ENCODE results near the gene ETNK1. TPM values are rescaled to one million over a fixed set of nuclear protein-coding genes. Genes with fewer than 3 reads are reported as not detected.

The ETNK1 gene
- total RNA-seq, 1 donor, result 37.6 TPM

- TF ChIP-seq CTCF (IDR thresholded peaks at IDR 0.05; ENCODE audit: insufficient read depth, low read length), result no peak
Measured at GRCh38 chr12:22665476-22665875, 40.5 kb downstream of the ETNK1 start.

GRCh38 chr12:22667122-22667521 is 42.2 kb downstream of the ETNK1 start:
- no peak overlapping the region for H3K4me3 ChIP-seq (ENCODE audit: low read depth, low read length)
- TF ChIP-seq CTCF (IDR thresholded peaks at IDR 0.05; ENCODE audit: insufficient read depth, low read length), result no peak
- DNase-seq (ENCODE audit: low read depth), result no peak

More at GRCh38 chr12:22665476-22665875, 40.5 kb downstream of the ETNK1 start:
- DNase-seq (ENCODE audit: low read depth), result no peak
- no peak overlapping the region for H3K4me3 ChIP-seq (ENCODE audit: low read depth, low read length)

GRCh38 chr12:22668441-22668840 is 43.5 kb downstream of the ETNK1 start:
- DNase-seq (ENCODE audit: low read depth), result no peak
- no peak for TF ChIP-seq CTCF (IDR thresholded peaks at IDR 0.05; ENCODE audit: insufficient read depth, low read length)

GRCh38 chr12:22670762-22671161 is 45.8 kb downstream of the ETNK1 start:
- TF ChIP-seq CTCF (IDR thresholded peaks at IDR 0.05; ENCODE audit: insufficient read depth, low read length), result peak; percentile 20
- no peak overlapping the region for H3K4me3 ChIP-seq (ENCODE audit: low read depth, low read length)
- peak; percentile 39 for DNase-seq (ENCODE audit: low read depth)

More at GRCh38 chr12:22668441-22668840, 43.5 kb downstream of the ETNK1 start:
- H3K4me3 ChIP-seq (ENCODE audit: low read depth, low read length), result no peak overlapping the region

GRCh38 chr12:22672951-22673350 is 48.0 kb downstream of the ETNK1 start:
- H3K4me3 ChIP-seq (ENCODE audit: low read depth, low read length), result no peak overlapping the region
- DNase-seq (ENCODE audit: low read depth), result peak; percentile 67
- TF ChIP-seq CTCF (IDR thresholded peaks at IDR 0.05; ENCODE audit: insufficient read depth, low read length), result no peak

- H3K4me3 ChIP-seq (ENCODE audit: low read depth, low read length), result no peak overlapping the region
- DNase-seq (ENCODE audit: low read depth), result no peak
- TF ChIP-seq CTCF (IDR thresholded peaks at IDR 0.05; ENCODE audit: insufficient read depth, low read length), result no peak
Measured at GRCh38 chr12:22677781-22678574, 53.0 kb downstream of the ETNK1 start.
